GM12891 (cell line): ENCODE data around the gene PRKCA.

ENCODE experiments used
- DNase-seq: peaks from one replicate; pipeline ENCODE4 v3.0.0; 2011; ENCODE audit warnings: low spot score; ENCODE audit not compliant: insufficient read length
- FAIRE-seq: peaks from 2 replicates; lab custom pipeline; 2011; peaks lifted over from hg19 to GRCh38; lab: Jason Lieb, UNC
- PAX5 ChIP-seq: IDR thresholded peaks from 2 replicates; pipeline ENCODE4 v1.6.1; 2011; ENCODE audit warnings: low read length, moderate library complexity, mild to moderate bottlenecking; ENCODE audit not compliant: insufficient read depth, severe bottlenecking
- POLR2A ChIP-seq: IDR thresholded peaks from 2 replicates; pipeline ENCODE4 v1.6.1; 2011; ENCODE audit warnings: low read depth, low read length, control low read depth
- POLR2AphosphoS5 ChIP-seq: IDR thresholded peaks from 2 replicates; pipeline ENCODE4 v1.6.1; 2011; ENCODE audit warnings: low read depth, low read length, control low read depth
- POU2F2 ChIP-seq: IDR thresholded peaks from 2 replicates; pipeline ENCODE4 v1.6.1; 2011; ENCODE audit warnings: low read depth, mild to moderate bottlenecking, control low read depth, low read length, moderate library complexity
- SPI1 ChIP-seq: IDR thresholded peaks from 2 replicates; pipeline ENCODE4 v1.6.1; 2011; ENCODE audit warnings: low read depth, low read length, control low read depth
- TAF1 ChIP-seq: IDR thresholded peaks from 2 replicates; pipeline ENCODE4 v1.6.1; 2011; ENCODE audit warnings: low read depth, low read length, control low read depth

PRKCA gene

GRCh38 chr17:66432996-66433551, 130.7 kb downstream of the PRKCA start:
- DNase-seq (no peak), FAIRE-seq (no peak)
- no peak for TF ChIP-seq POLR2A
- no peak for TF ChIP-seq POU2F2
- TF ChIP-seq SPI1: 0 out of 2 replicates have a peak, but pooled peaks have one; percentile 7
- TF ChIP-seq PAX5: no peak
- no peak for TF ChIP-seq POLR2AphosphoS5
- TF ChIP-seq TAF1: no peak

- FAIRE-seq (no peak), DNase-seq (no peak)
- TF ChIP-seq PAX5 (no peak), SPI1 (no peak)
Measured at GRCh38 chr17:66435182-66435581, 132.8 kb downstream of the PRKCA start.

- TF ChIP-seq POLR2AphosphoS5 (no peak), PAX5 (no peak)
- no peak for FAIRE-seq
- DNase-seq: no peak
Measured at GRCh38 chr17:66436631-66437030, 134.2 kb downstream of the PRKCA start.

GRCh38 chr17:66437476-66438026, 135.1 kb downstream of the PRKCA start:
- FAIRE-seq (no peak), DNase-seq (no peak)
- TF ChIP-seq POU2F2 (no peak), POLR2A (no peak), TAF1 (no peak), POLR2AphosphoS5 (no peak), PAX5 (no peak), SPI1 (no peak)

- DNase-seq (no peak), FAIRE-seq (no peak)
- no peak for TF ChIP-seq TAF1
- no peak for TF ChIP-seq PAX5
- TF ChIP-seq SPI1: no peak
- no peak for TF ChIP-seq POLR2A
- TF ChIP-seq POLR2AphosphoS5: no peak
- TF ChIP-seq POU2F2: no peak
Measured at GRCh38 chr17:66438101-66438500, 135.7 kb downstream of the PRKCA start.

- FAIRE-seq: no peak
- TF ChIP-seq POLR2AphosphoS5: no peak
- peak; percentile 61 for TF ChIP-seq SPI1
- DNase-seq: no peak
Measured at GRCh38 chr17:66441101-66441661, 138.8 kb downstream of the PRKCA start.

GRCh38 chr17:66443166-66443565, 140.8 kb downstream of the PRKCA start:
- TF ChIP-seq POLR2AphosphoS5 (no peak), SPI1 (no peak), POLR2A (no peak), TAF1 (no peak), PAX5 (no peak), POU2F2 (no peak)
- DNase-seq (no peak), FAIRE-seq (no peak)

GRCh38 chr17:66443606-66444005, 141.2 kb downstream of the PRKCA start:
- FAIRE-seq (no peak), DNase-seq (no peak)
- no peak for TF ChIP-seq POLR2A
- TF ChIP-seq POLR2AphosphoS5: no peak

- TF ChIP-seq POLR2AphosphoS5: no peak
- TF ChIP-seq POU2F2: no peak
- TF ChIP-seq POLR2A: no peak
- TF ChIP-seq PAX5: no peak
- no peak for TF ChIP-seq SPI1
- no peak for TF ChIP-seq TAF1
- FAIRE-seq: no peak
Measured at GRCh38 chr17:66444031-66444430, 141.6 kb downstream of the PRKCA start.

GRCh38 chr17:66445229-66445628, 142.8 kb downstream of the PRKCA start:
- no peak for FAIRE-seq
- TF ChIP-seq PAX5: no peak
- TF ChIP-seq POLR2AphosphoS5: no peak
- no peak for TF ChIP-seq POLR2A
- TF ChIP-seq TAF1: no peak
- no peak for TF ChIP-seq POU2F2
- TF ChIP-seq SPI1: no peak
- no peak for DNase-seq

More at GRCh38 chr17:66444031-66444430, 141.6 kb downstream of the PRKCA start:
- DNase-seq: no peak
